ENCODE results near the gene OSBP. TPM values are rescaled to one million over a fixed set of nuclear protein-coding genes. Genes with fewer than 3 reads are reported as not detected.

The OSBP gene
- total and polyA plus RNA-seq, 9 of the 15 experiments (the other 6 are each of a cell fraction or from before 2014, with no cell fraction given), result 11.7 to 49.0 (median 28.7) TPM

- BruUV-seq (replicated peaks), result no TSS peak
Observed at GRCh38 chr11:59555601-59556114, 59.9 kb downstream of the OSBP start.

More at GRCh38 chr11:59555601-59556114, 59.9 kb downstream of the OSBP start:
- H3K4me3 ChIP-seq, result peak overlapping the region; percentile 33
- no peaks in the 10 kb centered on the region for H3K9me3 ChIP-seq (replicated peaks; ENCODE audit: control insufficient read depth, insufficient read depth, low read depth, low read length)
- ATAC-seq, result no peak
- intact Hi-C loops (cut with micrococcal nuclease) (no loop called here), in situ Hi-C loops (cut with MboI) (no loop called here)
- peaks cover 16 to 27% of the 10 kb centered on the region in 2 experiments for H3K4me1 ChIP-seq (replicated peaks in 1 of 2; ENCODE audit: control insufficient read depth in 2 of 2, insufficient read depth in 2 of 2, low read length in 2 of 2)
- FAIRE-seq, result no peak
- H3K27me3 ChIP-seq (ENCODE audit: control insufficient read depth in 2 of 2, insufficient read depth in 2 of 2, low read length in 2 of 2), result no peaks in the 10 kb centered on the region
- ChIA-PET CTCF (ENCODE audit: low intra/inter-chr PET ratio) (no interaction called here), POLR2A (interaction anchor here (0.6 to 2.1 kb wide), 7 partner anchors 8 to 398 kb away, joined by 3 to 21 read pairs (median 3); no protein-coding TSS in a partner anchor)
- H3K27ac ChIP-seq (ENCODE audit: extremely low read depth, low read depth, low read length), result peak overlapping the region; percentile 82
- peak overlapping the region; percentile 61 for H3K4me2 ChIP-seq (ENCODE audit: insufficient read depth, low read length)
- peak in 1 of 4 experiments; percentile 43 for DNase-seq (ENCODE audit: extremely low read depth in 1 of 4, low spot score in 3 of 4)
- no peaks in the 10 kb centered on the region; the same call in 2 of the 3 replicates for H3K79me2 ChIP-seq (ENCODE audit: control insufficient read depth, insufficient read depth, low read length)
- peak overlapping the region; percentile 79 to 82 for H3K9ac ChIP-seq (ENCODE audit: insufficient read depth in 1 of 2, low read depth in 2 of 2, low read length in 2 of 2)
- TF ChIP-seq, protein P1, sequence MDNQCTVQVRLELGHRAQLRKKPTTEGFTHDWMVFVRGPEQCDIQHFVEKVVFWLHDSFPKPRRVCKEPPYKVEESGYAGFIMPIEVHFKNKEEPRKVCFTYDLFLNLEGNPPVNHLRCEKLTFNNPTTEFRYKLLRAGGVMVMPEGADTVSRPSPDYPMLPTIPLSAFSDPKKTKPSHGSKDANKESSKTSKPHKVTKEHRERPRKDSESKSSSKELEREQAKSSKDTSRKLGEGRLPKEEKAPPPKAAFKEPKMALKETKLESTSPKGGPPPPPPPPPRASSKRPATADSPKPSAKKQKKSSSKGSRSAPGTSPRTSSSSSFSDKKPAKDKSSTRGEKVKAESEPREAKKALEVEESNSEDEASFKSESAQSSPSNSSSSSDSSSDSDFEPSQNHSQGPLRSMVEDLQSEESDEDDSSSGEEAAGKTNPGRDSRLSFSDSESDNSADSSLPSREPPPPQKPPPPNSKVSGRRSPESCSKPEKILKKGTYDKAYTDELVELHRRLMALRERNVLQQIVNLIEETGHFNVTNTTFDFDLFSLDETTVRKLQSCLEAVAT (IDR thresholded peaks at IDR 0.05), result 0 out of 4 replicates have a peak, but pooled peaks of 1 of the 2 experiments have one; percentile 44
- TF ChIP-seq MBD1 (CRISPR knock-in tag; IDR thresholded peaks at IDR 0.05) (peak; percentile 92), ZFP1 (CRISPR knock-in tag; IDR thresholded peaks at IDR 0.05) (no peak), PREB (CRISPR knock-in tag; IDR thresholded peaks at IDR 0.05) (0 out of 2 replicates have a peak, but pooled peaks have one; percentile 18), ZNF764 (CRISPR knock-in tag; IDR thresholded peaks at IDR 0.05; ENCODE audit: low read depth) (no peak), ZNF75A (CRISPR knock-in tag; IDR thresholded peaks at IDR 0.05) (no peak)
- H3K36me3 ChIP-seq (ENCODE audit: control insufficient read depth, insufficient read depth, low read length), result no peaks in the 10 kb centered on the region
- H2AFZ ChIP-seq (ENCODE audit: low read depth, low read length), result peak overlapping the region; percentile 88
- WGBS (ENCODE audit: insufficient coverage, low coverage, missing lambda C conversion rate), result 49% methylated on average over 17 of the region's 17 CpGs
- no peaks in the 10 kb centered on the region for H4K20me1 ChIP-seq (replicated peaks; ENCODE audit: control insufficient read depth, insufficient read depth, low read length)
- no peaks in the 10 kb centered on the region for H3K9me1 ChIP-seq (ENCODE audit: control insufficient read depth, insufficient read depth, low read length)

Data from K562 (cell line).